ENCODE measurements around the gene BYSL. TPM values are rescaled to one million over a fixed set of nuclear protein-coding genes. Genes with fewer than 3 reads are reported as not detected.
A peak's percentile ranks its signal among the peaks of the same experiment; 100 is the strongest.

BYSL gene
- total RNA-seq, 2 experiments from 2014 or later: 36.1 to 54.5 TPM

DNA sequence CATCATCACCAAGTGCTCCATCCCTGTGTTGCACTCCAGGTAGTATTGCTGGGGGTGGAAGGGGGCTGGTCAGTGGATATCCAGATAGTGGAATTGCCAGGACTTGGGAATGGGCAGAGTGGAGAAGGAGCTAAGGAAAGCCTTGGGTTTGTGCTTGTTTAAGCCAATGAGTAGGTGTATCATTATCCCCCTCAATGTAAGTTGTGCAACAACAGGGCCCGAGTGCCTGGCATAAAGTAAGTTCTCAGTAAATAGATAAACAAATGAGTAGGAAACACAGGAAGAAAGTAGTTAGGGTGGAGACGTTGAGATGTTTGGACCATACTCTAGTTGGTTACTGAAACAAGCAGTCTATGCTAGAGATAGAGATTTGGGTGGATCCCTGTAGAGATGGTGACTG, 10.5 kb downstream of the BYSL start:
- CTCF ChIA-PET (ENCODE audit: unreplicated experiment): interaction anchor here (0.7 kb wide), 1 partner anchor 115 kb away, joined by 3 read pairs; no protein-coding TSS in a partner anchor
- intact Hi-C loops (cut with micrococcal nuclease; ENCODE audit: unreplicated experiment): no loop called here
- Histone ChIP-seq H3K27ac (ENCODE audit: low read depth, low read length, poor library complexity, severe bottlenecking) (peak overlapping the region; percentile 2), H3K79me2 (ENCODE audit: insufficient read depth, low read depth, low read length) (peaks cover 45% of the 10 kb centered on the region), H3K4me1 (ENCODE audit: insufficient read depth, low read length, poor library complexity, severe bottlenecking) (peaks cover 34% of the 10 kb centered on the region), H3K9me2 (ENCODE audit: insufficient read depth, low read length) (no peaks in the 10 kb centered on the region), H4K20me1 (ENCODE audit: insufficient read depth, low read length) (peaks cover 15% of the 10 kb centered on the region; the same call in 1 of the 2 replicates), H3K9me3 (ENCODE audit: low read length) (no peaks in the 10 kb centered on the region), H3K4me2 (ENCODE audit: low read length) (no peak overlapping the region), H3K4me3 (ENCODE audit: low read depth, low read length, poor library complexity, severe bottlenecking) (no peak overlapping the region), H2AFZ (ENCODE audit: low read length) (no peak overlapping the region), H3K36me3 (ENCODE audit: insufficient read depth, low read length) (peaks cover 100% of the 10 kb centered on the region)
- TF ChIP-seq EZH2phosphoT487 (IDR thresholded peaks at IDR 0.05; ENCODE audit: borderline replicate concordance, low read depth, low read length): no peak
- TF ChIP-seq, protein P1, sequence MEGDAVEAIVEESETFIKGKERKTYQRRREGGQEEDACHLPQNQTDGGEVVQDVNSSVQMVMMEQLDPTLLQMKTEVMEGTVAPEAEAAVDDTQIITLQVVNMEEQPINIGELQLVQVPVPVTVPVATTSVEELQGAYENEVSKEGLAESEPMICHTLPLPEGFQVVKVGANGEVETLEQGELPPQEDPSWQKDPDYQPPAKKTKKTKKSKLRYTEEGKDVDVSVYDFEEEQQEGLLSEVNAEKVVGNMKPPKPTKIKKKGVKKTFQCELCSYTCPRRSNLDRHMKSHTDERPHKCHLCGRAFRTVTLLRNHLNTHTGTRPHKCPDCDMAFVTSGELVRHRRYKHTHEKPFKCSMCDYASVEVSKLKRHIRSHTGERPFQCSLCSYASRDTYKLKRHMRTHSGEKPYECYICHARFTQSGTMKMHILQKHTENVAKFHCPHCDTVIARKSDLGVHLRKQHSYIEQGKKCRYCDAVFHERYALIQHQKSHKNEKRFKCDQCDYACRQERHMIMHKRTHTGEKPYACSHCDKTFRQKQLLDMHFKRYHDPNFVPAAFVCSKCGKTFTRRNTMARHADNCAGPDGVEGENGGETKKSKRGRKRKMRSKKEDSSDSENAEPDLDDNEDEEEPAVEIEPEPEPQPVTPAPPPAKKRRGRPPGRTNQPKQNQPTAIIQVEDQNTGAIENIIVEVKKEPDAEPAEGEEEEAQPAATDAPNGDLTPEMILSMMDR (conservative IDR thresholded peaks at IDR 0.05; ENCODE audit: low read length): no peak
- POLR2A ChIA-PET: no interaction called here
- DNase-seq (ENCODE audit: low spot score): no peak
- BruUV-seq (replicated peaks): no TSS peak

DNA sequence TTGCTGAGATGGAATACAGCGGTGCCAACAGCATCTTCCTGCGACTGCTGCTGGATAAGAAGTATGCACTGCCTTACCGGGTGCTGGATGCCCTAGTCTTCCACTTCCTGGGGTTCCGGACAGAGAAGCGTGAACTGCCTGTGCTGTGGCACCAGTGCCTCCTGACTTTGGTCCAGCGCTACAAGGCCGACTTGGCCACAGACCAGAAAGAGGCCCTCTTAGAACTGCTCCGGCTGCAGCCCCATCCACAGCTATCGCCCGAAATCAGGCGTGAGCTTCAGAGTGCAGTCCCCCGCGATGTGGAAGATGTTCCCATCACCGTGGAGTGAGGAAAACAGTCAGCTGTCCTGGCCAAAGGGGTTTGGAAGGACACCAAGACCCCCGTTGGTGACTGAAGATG, 11.1 kb downstream of the BYSL start:
- Histone ChIP-seq H2AFZ (ENCODE audit: low read length) (no peak overlapping the region), H3K4me1 (ENCODE audit: insufficient read depth, low read length, poor library complexity, severe bottlenecking) (peaks cover 40% of the 10 kb centered on the region), H3K9me3 (ENCODE audit: low read length) (no peaks in the 10 kb centered on the region), H3K36me3 (ENCODE audit: insufficient read depth, low read length) (peaks cover 100% of the 10 kb centered on the region), H3K4me3 (ENCODE audit: low read depth, low read length, poor library complexity, severe bottlenecking) (no peak overlapping the region), H4K20me1 (ENCODE audit: insufficient read depth, low read length) (peaks cover 11% of the 10 kb centered on the region; the same call in 1 of the 2 replicates), H3K4me2 (ENCODE audit: low read length) (no peak overlapping the region), H3K79me2 (ENCODE audit: insufficient read depth, low read depth, low read length) (peaks cover 45% of the 10 kb centered on the region), H3K27ac (ENCODE audit: low read depth, low read length, poor library complexity, severe bottlenecking) (peak overlapping the region; percentile 27), H3K9me2 (ENCODE audit: insufficient read depth, low read length) (no peaks in the 10 kb centered on the region)
- TSS peak; percentile 40 for BruUV-seq (replicated peaks)
- no peak for DNase-seq (ENCODE audit: low spot score)
- TF ChIP-seq EZH2phosphoT487 (IDR thresholded peaks at IDR 0.05; ENCODE audit: borderline replicate concordance, low read depth, low read length): no peak
- TF ChIP-seq, protein P1 (conservative IDR thresholded peaks at IDR 0.05; ENCODE audit: low read length): no peak
- ChIA-PET POLR2A (interaction anchor here (2.0 kb wide), 1 partner anchor 11 kb away, joined by 9 read pairs; the partner anchor contains the start of genes BYSL and MED20), CTCF (ENCODE audit: unreplicated experiment) (no interaction called here)
- intact Hi-C loops (cut with micrococcal nuclease; ENCODE audit: unreplicated experiment): no loop called here
